Adrenal gland (tissue), 12 donors: ENCODE results near the gene NME7. TPM values are rescaled to one million over a fixed set of nuclear protein-coding genes. Genes with fewer than 3 reads are reported as not detected.

Experiments
- DNase-seq, 7 donors: peaks; one replicate each; pipeline ENCODE4 v3.0.0-alpha.2; 2019 to 2020
- H3K27ac ChIP-seq, 5 donors: fragments of 200-600 bp; sonication (generic) in 4 of 5; 1 replicate in 3 of 5; 2 replicates in 2 of 5; pipeline versions ENCODE4 v1.5.1 to v1.8.0; 2016 to 2020; ENCODE audit warnings: mild to moderate bottlenecking in 1 of 5
- H3K27me3 ChIP-seq: fragments of 200-600 bp; 2 replicates; pipeline ENCODE4 v1.8.0; 2021
- H3K36me3 ChIP-seq, 2 donors: fragments of 200-600 bp; replicated peaks in 1 of 2; 1 replicate in 1 of 2; 2 replicates in 1 of 2; pipeline versions ENCODE4 v1.5.1 to v1.8.0; 2018 to 2022
- H3K4me1 ChIP-seq, 2 donors: fragments of 200-600 bp; replicated peaks in 1 of 2; 1 replicate in 1 of 2; 2 replicates in 1 of 2; pipeline versions ENCODE4 v1.5.1 to v1.8.0; 2018 to 2021
- H3K4me3 ChIP-seq, 4 donors: fragments of 200-600 bp; sonication (generic) in 3 of 4; one replicate each; pipeline ENCODE4 v1.5.1; 2016 to 2018
- H3K9me3 ChIP-seq, 3 donors: fragments of 200-600 bp; sonication (generic) in 1 of 3; replicated peaks in 1 of 3; 1 replicate in 2 of 3; 2 replicates in 1 of 3; pipeline versions ENCODE4 v1.5.1 to v1.8.0; 2016 to 2021
- CTCF ChIP-seq, 6 experiments: fragments of 450-650 bp in 4 of 6; fragments of 200-600 bp in 2 of 6; sonication (generic) in 1 of 6; IDR thresholded peaks; 1 replicate in 5 of 6; 2 replicates in 1 of 6; pipeline versions ENCODE4 v1.5.1 to v1.8.0; 2016 to 2021; ENCODE audit warnings: antibody characterized with exemption in 6 of 6, mild to moderate bottlenecking in 2 of 6, moderate library complexity in 1 of 6
- POLR2A ChIP-seq, 2 donors: fragments of 450-650 bp; IDR thresholded peaks; one replicate each; pipeline ENCODE4 v1.6.1; 2017; ENCODE audit warnings: antibody characterized with exemption in 2 of 2, mild to moderate bottlenecking in 2 of 2, moderate library complexity in 1 of 2
- WGBS, 4 donors: extraction: QIAGEN DNeasy Blood & Tissue Kit in 2 of 4; methylation state at CpG; one replicate each; pipeline versions ENCODE4 v1.1.5 to v1.1.7; 2013 to 2017; 5-methylcytosine and 5-hydroxymethylcytosine counted together
- intact Hi-C, 2 donors: fragments of 100-400 bp; cut with DNase I; formaldehyde crosslinking; loops; one replicate each; pipeline versions ENCODE4 v1.14.1 to v1.15.0; 2022 to 2023
- polyA plus RNA-seq, 3 donors: library from polyadenylated mRNA; stranded (reverse); fragments of 200-250 nt in 2 of 3; fragments of 350-450 nt in 1 of 3; fragmentation: Illumina TruSeq in 1 of 3; extraction: RNeasy Lipid Tissue Mini Kit (QIAGEN cat#74804) in 1 of 3; gene quantifications; one replicate each; pipeline ENCODE4 v1.2.3, GENCODE V29; 2013 to 2014
- total RNA-seq, 9 donors: library from RNA; depleted of rRNA in 4 of 9; stranded (reverse); fragments of >200 nt in 4 of 9; fragments of 120-200 nt in 1 of 9; fragmentation: NEBNext Ultra II Directional in 1 of 9; extraction: Animal tissue kit (Norgen Biotek cat#: 25700) in 1 of 9; gene quantifications; one replicate each; pipeline versions ENCODE4 v1.1.0 to v1.2.4, GENCODE V29; 2013 to 2023
- donor health status: healthy with polysubstance abuse.
- donor health status: Bipolar disorder and iron deficiency.
- donor health status: DM: yes; HTN: yes; CAD: no.
- donor health status: DM: no; HTN: no; CAD: no.
- donor health status: DM: no; HTN: no; CAD: no.
- donor health status: DM: yes; HTN: yes; CAD: no.

Gene NME7
- total and polyA plus RNA-seq, 12 donors: 3.3 to 41.4 (median 15.6) TPM

- H3K27ac ChIP-seq: no peak overlapping the region
These were observed 234.4 kb downstream of the NME7 start for GRCh38 chr1:169133228-169133576.

DNA sequence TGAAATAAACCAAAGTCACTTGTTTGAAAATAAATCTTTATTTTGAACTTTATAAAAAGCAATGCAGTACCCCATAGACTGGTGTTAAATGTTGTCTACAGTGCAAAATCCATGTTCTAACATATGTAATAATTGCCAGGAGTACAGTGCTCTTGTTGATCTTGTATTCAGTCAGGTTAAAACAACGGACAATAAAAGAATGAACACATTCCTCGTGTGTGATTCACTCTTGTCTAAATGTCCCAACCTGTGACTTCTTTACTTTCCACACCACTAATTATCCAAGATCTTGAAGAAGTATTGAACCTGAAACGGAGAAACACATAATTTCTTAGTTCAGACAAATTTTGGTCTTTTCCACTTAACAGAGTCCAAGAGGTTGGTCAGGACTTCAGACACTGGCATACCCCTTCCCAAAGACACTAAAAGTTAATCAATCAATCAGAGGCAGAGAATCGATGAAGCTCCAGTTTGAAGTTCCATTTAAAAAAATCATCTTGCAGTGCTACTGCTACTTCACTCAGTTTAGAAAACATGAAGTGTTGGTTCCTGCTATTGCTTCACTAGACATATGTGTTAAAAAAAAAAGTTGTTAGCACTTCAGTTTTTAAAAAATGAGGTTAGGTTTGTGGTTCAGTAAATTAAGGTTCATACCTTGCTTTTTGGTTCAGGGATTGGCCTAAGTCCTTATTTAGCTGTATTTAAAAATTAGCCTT lies 234.9 kb downstream of the NME7 start:
- H3K27me3 ChIP-seq: no peaks in the 10 kb centered on the region

More at GRCh38 chr1:169133228-169133576, 234.4 kb downstream of the NME7 start:
- intact Hi-C loops: no loop called here
- 72 to 81% (median 76%) methylated on average over 5 of the region's 5 CpGs for WGBS, 4 donors
- no peaks in the 10 kb centered on the region for H3K9me3 ChIP-seq
- no peak for TF ChIP-seq CTCF (IDR thresholded peaks at IDR 0.05)
- no peak for TF ChIP-seq POLR2A (IDR thresholded peaks at IDR 0.05)
- H3K36me3 ChIP-seq: peaks cover 0 to 17% of the 10 kb centered on the region in 2 donors
- peaks cover 3 to 28% of the 10 kb centered on the region in 2 donors for H3K4me1 ChIP-seq
- DNase-seq: no peak
- no peaks in the 10 kb centered on the region for H3K27me3 ChIP-seq
- no peak overlapping the region for H3K4me3 ChIP-seq

DNA sequence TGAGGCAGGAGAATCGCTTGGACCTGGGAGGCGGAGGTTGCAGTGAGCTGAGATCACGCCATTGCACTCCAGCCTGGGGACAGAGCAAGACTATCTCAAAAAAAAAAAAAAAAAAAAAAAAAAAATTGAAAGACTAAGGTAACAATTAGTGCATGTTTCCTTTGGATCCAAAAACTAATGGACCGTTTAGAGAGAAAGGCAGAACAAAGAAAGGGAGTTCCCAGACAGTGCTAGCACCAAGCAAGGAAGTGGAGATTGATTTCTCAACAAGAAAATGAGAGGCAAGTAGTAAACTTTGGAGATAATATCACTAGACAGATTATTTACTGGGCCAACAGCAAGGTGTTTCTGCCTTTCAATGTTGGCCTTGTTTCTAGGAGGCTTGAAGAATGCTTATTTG lies 236.9 kb downstream of the NME7 start:
- H3K4me1 ChIP-seq: peaks cover 3 to 28% of the 10 kb centered on the region in 2 donors
- no peaks in the 10 kb centered on the region for H3K27me3 ChIP-seq
- no peak overlapping the region for H3K27ac ChIP-seq
- H3K4me3 ChIP-seq: no peak overlapping the region
- 93 to 97% (median 96%) methylated on average over 4 of the region's 4 CpGs for WGBS, 4 donors
- peaks cover 0 to 41% of the 10 kb centered on the region in 2 donors for H3K36me3 ChIP-seq
- TF ChIP-seq POLR2A (IDR thresholded peaks at IDR 0.05) (no peak), CTCF (IDR thresholded peaks at IDR 0.05) (no peak)
- H3K9me3 ChIP-seq: no peaks in the 10 kb centered on the region
- no peak for DNase-seq
- intact Hi-C loops: no loop called here

More for the DNA sequence above, 234.9 kb downstream of the NME7 start:
- intact Hi-C loops: no loop called here
- Histone ChIP-seq H3K36me3 (peaks cover 0 to 22% of the 10 kb centered on the region in 2 donors), H3K4me3 (no peak overlapping the region), H3K27ac (no peak overlapping the region), H3K4me1 (peaks cover 3 to 28% of the 10 kb centered on the region in 2 donors), H3K9me3 (no peaks in the 10 kb centered on the region)
- DNase-seq: no peak
- TF ChIP-seq CTCF (IDR thresholded peaks at IDR 0.05): no peak
- no peak for TF ChIP-seq POLR2A (IDR thresholded peaks at IDR 0.05)
- WGBS, 4 donors: 75 to 85% (median 80%) methylated on average over 4 of the region's 4 CpGs

GRCh38 chr1:169129109-169129784 lies 238.3 kb downstream of the NME7 start:
- TF ChIP-seq CTCF (IDR thresholded peaks at IDR 0.05) (no peak), POLR2A (IDR thresholded peaks at IDR 0.05) (no peak)

More at GRCh38 chr1:169129109-169129784, 238.3 kb downstream of the NME7 start:
- Histone ChIP-seq H3K4me1 (peaks cover 3 to 24% of the 10 kb centered on the region in 2 donors), H3K36me3 (peaks cover 0 to 50% of the 10 kb centered on the region in 2 donors), H3K27ac (no peak overlapping the region), H3K9me3 (no peaks in the 10 kb centered on the region), H3K4me3 (no peak overlapping the region), H3K27me3 (no peaks in the 10 kb centered on the region)
- no peak for DNase-seq
- intact Hi-C loops: no loop called here
- 59 to 66% (median 63%) methylated on average over 6 of the region's 6 CpGs for WGBS, 4 donors
